HepG2 (cell line): ENCODE data around the gene AGRN. TPM values are rescaled to one million over a fixed set of nuclear protein-coding genes. Genes with fewer than 3 reads are reported as not detected.
A peak's percentile ranks its signal among the peaks of the same experiment; 100 is the strongest.

ENCODE experiments used
- ATF6 ChIP-seq: sonication (generic); formaldehyde crosslinking; conservative IDR thresholded peaks from 2 replicates; pipeline ENCODE4 v1.4.0; 2020; ENCODE audit warnings: missing genetic modification reagents
- HNRNPK ChIP-seq: fragments of 200-400 bp; formaldehyde crosslinking; IDR thresholded peaks from 2 replicates; pipeline ENCODE4 v1.6.1; 2018; ENCODE audit warnings: low read length, low read depth, moderate library complexity, mild to moderate bottlenecking; ENCODE audit not compliant: poor library complexity, severe bottlenecking
- LBX2 ChIP-seq: sonication (generic); formaldehyde crosslinking; IDR thresholded peaks from 2 replicates; pipeline ENCODE4 v1.5.0; 2020; ENCODE audit warnings: missing genetic modification reagents, mild to moderate bottlenecking, borderline replicate concordance
- PATZ1 ChIP-seq: sonication (generic); formaldehyde crosslinking; IDR thresholded peaks from 2 replicates; pipeline ENCODE4 v1.4.0; 2020; ENCODE audit warnings: missing genetic modification reagents
- PLRG1 ChIP-seq: fragments of 450-650 bp; conservative IDR thresholded peaks from 2 replicates; pipeline ENCODE4 v1.6.1; 2016
- PRDM15 ChIP-seq: sonication (generic); formaldehyde crosslinking; IDR thresholded peaks from 2 replicates; pipeline ENCODE4 v1.4.0; 2020; ENCODE audit warnings: missing genetic modification reagents
- THAP8 ChIP-seq: sonication (generic); formaldehyde crosslinking; IDR thresholded peaks from 2 replicates; pipeline ENCODE4 v1.5.1; 2020; ENCODE audit warnings: missing genetic modification reagents, mild to moderate bottlenecking, borderline replicate concordance
- TRIM24 ChIP-seq: sonication (generic); formaldehyde crosslinking; IDR thresholded peaks from 2 replicates; pipeline ENCODE4 v1.8.0; 2022; ENCODE audit warnings: mild to moderate bottlenecking, missing genetic modification reagents
- U2AF2 ChIP-seq: fragments of 200-400 bp; formaldehyde crosslinking; IDR thresholded peaks from 2 replicates; pipeline ENCODE4 v1.6.1; 2017; ENCODE audit warnings: low read depth, mild to moderate bottlenecking, low read length
- ZNF230 ChIP-seq: sonication (generic); formaldehyde crosslinking; IDR thresholded peaks from 2 replicates; pipeline ENCODE4 v1.4.0; 2020; ENCODE audit warnings: mild to moderate bottlenecking, missing genetic modification reagents
- ZNF280D ChIP-seq: sonication (generic); formaldehyde crosslinking; IDR thresholded peaks from 2 replicates; pipeline ENCODE4 v1.5.1; 2020; ENCODE audit warnings: mild to moderate bottlenecking, missing genetic modification reagents
- ZNF788 ChIP-seq: sonication (generic); formaldehyde crosslinking; IDR thresholded peaks from 2 replicates; pipeline ENCODE4 v1.5.0; 2020; ENCODE audit warnings: mild to moderate bottlenecking, missing genetic modification reagents, borderline replicate concordance
- polyA plus RNA-seq, 8 experiments: library from polyadenylated mRNA; depleted of rRNA in 3 of 8; stranded (reverse) in 7 of 8; unstranded in 1 of 8; fragments of >200 nt; fragmentation: Illumina TruSeq in 4 of 8; extraction: Trizol in 4 of 8; gene quantifications; 2 replicates each; pipeline versions ENCODE4 v1.2.1 to v1.2.3, GENCODE V29; 2011 to 2016; ENCODE audit warnings: low read depth in 4 of 8, missing spikeins in 1 of 8, mixed read lengths in 1 of 8; ENCODE audit not compliant: insufficient read depth in 1 of 8
- total RNA-seq, 5 experiments: library from RNA; depleted of rRNA; stranded (reverse); fragments of >200 nt; fragmentation: Illumina TruSeq; extraction: Trizol; gene quantifications; 2 replicates each; pipeline ENCODE4 v1.2.3, GENCODE V29; 2016; ENCODE audit warnings: low read depth in 1 of 5

The AGRN gene
- total and polyA plus RNA-seq, 2 of the 13 experiments (the other 11 are each of a cell fraction or from before 2014, with no cell fraction given), result 29.8 to 65.2 TPM

GRCh38 chr1:1063945-1064831 is 44.3 kb downstream of the AGRN start (continued):
- TF ChIP-seq ATF6 (CRISPR knock-in tag), result no peak
- TF ChIP-seq ZNF788 (CRISPR knock-in tag), result peak; percentile 74; the same call in 1 of the 2 replicates
- TF ChIP-seq PRDM15, result no peak
- no peak for TF ChIP-seq PLRG1
- TF ChIP-seq HNRNPK, result peak; percentile 50
- TF ChIP-seq THAP8 (CRISPR knock-in tag), result no peak
- TF ChIP-seq LBX2 (CRISPR knock-in tag), result no peak
- TF ChIP-seq U2AF2, result no peak
- TF ChIP-seq PATZ1 (CRISPR knock-in tag), result peak; percentile 78
- no peak for TF ChIP-seq ZNF280D (CRISPR knock-in tag)
- no peak for TF ChIP-seq ZNF230 (CRISPR knock-in tag)
- TF ChIP-seq TRIM24 (CRISPR knock-in tag), result no peak
- TF ChIP-seq, all 625 proteins: peak for 194
